H1 (cell line): ENCODE measurements around the gene SMO.

Experiments used
- ATF3 ChIP-seq: IDR thresholded peaks from 2 replicates; pipeline ENCODE4 v1.6.1; 2011; ENCODE audit warnings: low read depth, mild to moderate bottlenecking, low read length; ENCODE audit not compliant: insufficient read depth
- CREB1 ChIP-seq: IDR thresholded peaks from 2 replicates; pipeline ENCODE4 v1.6.1; 2012; ENCODE audit warnings: inconsistent platforms
- CTCF ChIP-seq, 3 experiments: IDR thresholded peaks; 1 replicate in 2 of 3; 2 replicates in 1 of 3; pipeline versions ENCODE4 v1.5.1 to v1.6.1; 2011; ENCODE audit warnings: low read length in 3 of 3, mild to moderate bottlenecking in 3 of 3, inconsistent platforms in 2 of 3, low read depth in 1 of 3, moderate library complexity in 1 of 3; ENCODE audit not compliant: insufficient read depth in 1 of 3; ENCODE audit errors: control extremely low read depth in 1 of 3
- EP300 ChIP-seq, 2 experiments: IDR thresholded peaks; 1 replicate in 1 of 2; 2 replicates in 1 of 2; pipeline ENCODE4 v1.6.1; 2011 to 2012; ENCODE audit warnings: low read depth in 2 of 2, low read length in 2 of 2, mild to moderate bottlenecking in 2 of 2, borderline replicate concordance in 1 of 2, inconsistent platforms in 1 of 2, moderate library complexity in 1 of 2
- SP1 ChIP-seq: IDR thresholded peaks from 2 replicates; pipeline ENCODE4 v1.6.1; 2011; ENCODE audit warnings: low read depth, low read length
- TEAD4 ChIP-seq: IDR thresholded peaks from 2 replicates; pipeline ENCODE4 v1.6.1; 2012; ENCODE audit warnings: low read depth, low read length, inconsistent platforms, mixed read lengths
- YY1 ChIP-seq: IDR thresholded peaks from 2 replicates; pipeline ENCODE4 v1.6.1; 2011; ENCODE audit warnings: low read depth, mild to moderate bottlenecking, low read length

- TF ChIP-seq CREB1 (no peak), YY1 (no peak), CTCF (IDR thresholded peaks at IDR 0.05; ENCODE audit: control extremely low read depth in 1 of 3, insufficient read depth in 1 of 3, low read depth in 1 of 3, low read length in 3 of 3) (no peak), SP1 (no peak), EP300 (IDR thresholded peaks at IDR 0.05; ENCODE audit: borderline replicate concordance in 1 of 2, low read depth in 2 of 2, low read length in 2 of 2) (no peak), ATF3 (no peak), TEAD4 (no peak)
These were observed 67.4 kb downstream of the SMO start for GRCh38 chr7:129255800-129256199.
